ENCODE measurements around the gene BHLHE23. TPM values are rescaled to one million over a fixed set of nuclear protein-coding genes. Genes with fewer than 3 reads are reported as not detected.

The BHLHE23 gene
- total RNA-seq, 5 donors from 2014 or later (not counting 1 experiment from before 2014, with no cell fraction given): not detected

GRCh38 chr20:63023071-63023935, 16.5 kb upstream of the BHLHE23 start:
- H3K4me1 Mint-ChIP-seq: peaks cover 0 to 7% (median 4%) of the 10 kb centered on the region in 3 donors
- DNase-seq (no peak), ATAC-seq (replicated peaks in 1 of 4) (no peak)
- ChIA-PET POLR2A (no interaction called here), CTCF (no interaction called here)
- Histone ChIP-seq H3K4me3 (ENCODE audit: control insufficient read depth in 1 of 2, extremely low read depth in 1 of 2, low read length in 1 of 2) (no peak overlapping the region), H3K27ac (ENCODE audit: low read length) (no peak overlapping the region), H3K36me3 (ENCODE audit: control insufficient read depth in 2 of 2, extremely low read depth in 1 of 2, insufficient read depth in 1 of 2, low read length in 1 of 2) (no peaks in the 10 kb centered on the region), H3K4me1 (ENCODE audit: control insufficient read depth in 1 of 2, extremely low read depth in 1 of 2, insufficient read depth in 2 of 2, low read length in 2 of 2) (peaks cover 0 to 15% of the 10 kb centered on the region in 2 experiments), H3K9me3 (no peaks in the 10 kb centered on the region), H3K27me3 (replicated peaks in 1 of 2; ENCODE audit: control insufficient read depth in 2 of 2, extremely low read depth in 1 of 2, insufficient read depth in 2 of 2, low read length in 1 of 2) (peaks cover 0 to 71% of the 10 kb centered on the region in 2 experiments)
- H3K27me3 Mint-ChIP-seq: peaks cover 4 to 58% of the 10 kb centered on the region in 2 donors
- WGBS (ENCODE audit: insufficient coverage): 78% methylated on average over 24 of the region's 31 CpGs
- H3K36me3 Mint-ChIP-seq: no peaks in the 10 kb centered on the region
- H3K27ac Mint-ChIP-seq: no peak overlapping the region
- H3K9me3 Mint-ChIP-seq: peaks cover 0 to 4% (median 0%) of the 10 kb centered on the region in 3 donors
- H3K4me3 Mint-ChIP-seq: no peak overlapping the region

GRCh38 chr20:63022501-63022900, 15.7 kb upstream of the BHLHE23 start:
- peaks cover 1 to 57% of the 10 kb centered on the region in 2 donors for H3K27me3 Mint-ChIP-seq
- peaks cover 0 to 73% of the 10 kb centered on the region in 2 experiments for H3K27me3 ChIP-seq (replicated peaks in 1 of 2; ENCODE audit: control insufficient read depth in 2 of 2, extremely low read depth in 1 of 2, insufficient read depth in 2 of 2, low read length in 1 of 2)

GRCh38 chr20:63021356-63022321, 14.9 kb upstream of the BHLHE23 start:
- Histone ChIP-seq H3K27ac (ENCODE audit: low read length) (no peak overlapping the region), H3K27me3 (replicated peaks in 1 of 2; ENCODE audit: control insufficient read depth in 2 of 2, extremely low read depth in 1 of 2, insufficient read depth in 2 of 2, low read length in 1 of 2) (peaks cover 0 to 73% of the 10 kb centered on the region in 2 experiments), H3K9me3 (no peaks in the 10 kb centered on the region), H3K36me3 (ENCODE audit: control insufficient read depth in 2 of 2, extremely low read depth in 1 of 2, insufficient read depth in 1 of 2, low read length in 1 of 2) (no peaks in the 10 kb centered on the region), H3K4me1 (ENCODE audit: control insufficient read depth in 1 of 2, extremely low read depth in 1 of 2, insufficient read depth in 2 of 2, low read length in 2 of 2) (peaks cover 0 to 12% of the 10 kb centered on the region in 2 experiments), H3K4me3 (ENCODE audit: control insufficient read depth in 1 of 2, extremely low read depth in 1 of 2, low read length in 1 of 2) (no peak overlapping the region)
- no peak for DNase-seq
- ChIA-PET POLR2A (no interaction called here), CTCF (interaction anchor here in 1 of 2 donors (0.5 kb wide), 1 partner anchor 75 kb away, joined by 3 read pairs; no protein-coding TSS in a partner anchor)
- 90% methylated on average over 16 of the region's 40 CpGs for WGBS (ENCODE audit: insufficient coverage)
- H3K36me3 Mint-ChIP-seq: no peaks in the 10 kb centered on the region
- ATAC-seq (replicated peaks in 1 of 4): no peak
- H3K9me3 Mint-ChIP-seq: peaks cover 0 to 4% (median 0%) of the 10 kb centered on the region in 3 donors
- H3K4me1 Mint-ChIP-seq: peaks cover 0 to 7% (median 4%) of the 10 kb centered on the region in 3 donors
- H3K27me3 Mint-ChIP-seq: peaks cover 2 to 54% of the 10 kb centered on the region in 2 donors
- no peak overlapping the region for H3K4me3 Mint-ChIP-seq
- no peak overlapping the region for H3K27ac Mint-ChIP-seq

More at GRCh38 chr20:63022501-63022900, 15.7 kb upstream of the BHLHE23 start:
- no peaks in the 10 kb centered on the region for H3K9me3 ChIP-seq
- peaks cover 0 to 12% of the 10 kb centered on the region in 2 experiments for H3K4me1 ChIP-seq (ENCODE audit: control insufficient read depth in 1 of 2, extremely low read depth in 1 of 2, insufficient read depth in 2 of 2, low read length in 2 of 2)
- no peak overlapping the region for H3K27ac ChIP-seq (ENCODE audit: low read length)
- POLR2A ChIA-PET: no interaction called here
- H3K4me1 Mint-ChIP-seq: peaks cover 0 to 7% (median 4%) of the 10 kb centered on the region in 3 donors
- DNase-seq (no peak), ATAC-seq (replicated peaks in 1 of 4) (no peak)
- WGBS (ENCODE audit: insufficient coverage): 87% methylated on average over 9 of the region's 12 CpGs
- no peak overlapping the region for H3K27ac Mint-ChIP-seq
- H3K36me3 ChIP-seq (ENCODE audit: control insufficient read depth in 2 of 2, extremely low read depth in 1 of 2, insufficient read depth in 1 of 2, low read length in 1 of 2): no peaks in the 10 kb centered on the region
- no peaks in the 10 kb centered on the region for H3K36me3 Mint-ChIP-seq
- CTCF ChIA-PET: no interaction called here
- no peak overlapping the region for H3K4me3 Mint-ChIP-seq
- H3K4me3 ChIP-seq (ENCODE audit: control insufficient read depth in 1 of 2, extremely low read depth in 1 of 2, low read length in 1 of 2): no peak overlapping the region
- peaks cover 0 to 4% (median 0%) of the 10 kb centered on the region in 3 donors for H3K9me3 Mint-ChIP-seq

GRCh38 chr20:63020681-63021080, 13.9 kb upstream of the BHLHE23 start:
- H3K4me3 Mint-ChIP-seq: no peak overlapping the region
- no peak for DNase-seq
- H3K36me3 Mint-ChIP-seq: no peaks in the 10 kb centered on the region
- Histone ChIP-seq H3K4me1 (ENCODE audit: control insufficient read depth in 1 of 2, extremely low read depth in 1 of 2, insufficient read depth in 2 of 2, low read length in 2 of 2) (peaks cover 0 to 5% of the 10 kb centered on the region in 2 experiments), H3K27me3 (replicated peaks in 1 of 2; ENCODE audit: control insufficient read depth in 2 of 2, extremely low read depth in 1 of 2, insufficient read depth in 2 of 2, low read length in 1 of 2) (peaks cover 0 to 72% of the 10 kb centered on the region in 2 experiments), H3K9me3 (no peaks in the 10 kb centered on the region), H3K4me3 (ENCODE audit: control insufficient read depth in 1 of 2, extremely low read depth in 1 of 2, low read length in 1 of 2) (no peak overlapping the region), H3K27ac (ENCODE audit: low read length) (no peak overlapping the region), H3K36me3 (ENCODE audit: control insufficient read depth in 2 of 2, extremely low read depth in 1 of 2, insufficient read depth in 1 of 2, low read length in 1 of 2) (no peaks in the 10 kb centered on the region)
- peaks cover 5 to 56% of the 10 kb centered on the region in 2 donors for H3K27me3 Mint-ChIP-seq
- POLR2A ChIA-PET: no interaction called here
- H3K9me3 Mint-ChIP-seq: peaks cover 0 to 4% (median 0%) of the 10 kb centered on the region in 3 donors
- H3K27ac Mint-ChIP-seq: no peak overlapping the region
- peaks cover 0 to 5% (median 2%) of the 10 kb centered on the region in 3 donors for H3K4me1 Mint-ChIP-seq
- CTCF ChIA-PET: no interaction called here
- no peak for ATAC-seq (replicated peaks in 1 of 4)
- 81% methylated on average over 9 of the region's 10 CpGs for WGBS (ENCODE audit: insufficient coverage)

GRCh38 chr20:63017826-63018411, 11.2 kb upstream of the BHLHE23 start:
- no peak overlapping the region for H3K4me3 Mint-ChIP-seq
- 88% methylated on average over 25 of the region's 25 CpGs for WGBS (ENCODE audit: insufficient coverage)
- H3K27ac Mint-ChIP-seq: no peak overlapping the region

More at GRCh38 chr20:63017826-63018411, 11.2 kb upstream of the BHLHE23 start:
- Mint-ChIP-seq H3K36me3 (peaks cover 4% of the 10 kb centered on the region), H3K4me1 (peaks cover 0 to 2% (median 0%) of the 10 kb centered on the region in 3 donors), H3K9me3 (peaks cover 0 to 14% (median 13%) of the 10 kb centered on the region in 3 donors), H3K27me3 (peaks cover 5 to 61% of the 10 kb centered on the region in 2 donors)
- Histone ChIP-seq H3K4me1 (ENCODE audit: control insufficient read depth in 1 of 2, extremely low read depth in 1 of 2, insufficient read depth in 2 of 2, low read length in 2 of 2) (no peaks in the 10 kb centered on the region), H3K9me3 (peaks cover 3% of the 10 kb centered on the region), H3K36me3 (ENCODE audit: control insufficient read depth in 2 of 2, extremely low read depth in 1 of 2, insufficient read depth in 1 of 2, low read length in 1 of 2) (no peaks in the 10 kb centered on the region), H3K27me3 (replicated peaks in 1 of 2; ENCODE audit: control insufficient read depth in 2 of 2, extremely low read depth in 1 of 2, insufficient read depth in 2 of 2, low read length in 1 of 2) (peaks cover 6 to 67% of the 10 kb centered on the region in 2 experiments), H3K27ac (ENCODE audit: low read length) (no peak overlapping the region), H3K4me3 (ENCODE audit: control insufficient read depth in 1 of 2, extremely low read depth in 1 of 2, low read length in 1 of 2) (no peak overlapping the region)
- no peak for DNase-seq
- ATAC-seq (replicated peaks in 1 of 4): no peak
- POLR2A ChIA-PET: no interaction called here
- CTCF ChIA-PET: no interaction called here
